ENCODE measurements around the gene AFG1L. TPM values are rescaled to one million over a fixed set of nuclear protein-coding genes. Genes with fewer than 3 reads are reported as not detected.

AFG1L gene
- total RNA-seq, 1 experiment from 2014 or later, result 7.9 TPM

DNA sequence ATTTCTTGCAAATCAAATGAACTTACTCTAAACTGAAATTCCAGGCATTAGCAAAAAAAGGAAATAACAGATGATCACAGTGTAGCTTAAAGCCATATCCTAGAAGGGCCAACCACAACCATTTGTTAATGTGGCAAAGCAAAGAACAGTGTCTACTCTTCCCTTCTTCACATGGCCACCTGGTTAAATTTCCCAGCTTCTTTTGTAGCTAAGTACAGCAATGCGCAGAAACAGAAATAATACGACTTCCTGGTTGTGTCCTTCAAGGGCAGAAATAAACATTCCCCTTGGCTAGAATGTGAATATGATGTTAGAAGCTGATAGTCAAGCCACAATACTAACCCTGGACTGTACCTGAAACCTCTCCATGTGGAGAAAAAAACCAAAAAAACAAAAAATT lies 43.6 kb upstream of the AFG1L start:
- Mint-ChIP-seq H3K4me1 (no peaks in the 10 kb centered on the region), H3K36me3 (no peaks in the 10 kb centered on the region), H3K4me3 (no peak overlapping the region), H3K9me3 (no peaks in the 10 kb centered on the region), H3K27ac (no peak overlapping the region), H3K27me3 (ENCODE audit: low read depth) (no peaks in the 10 kb centered on the region)
- ChIA-PET POLR2A (interaction anchor here (0.6 to 1.4 kb wide), 2 partner anchors 9 to 525 kb away, joined by 4 to 5 read pairs; no protein-coding TSS in a partner anchor), CTCF (interaction anchor here (0.7 to 4.3 kb wide), 11 partner anchors 10 to 307 kb away, joined by 3 to 32 read pairs (median 4); no protein-coding TSS in a partner anchor)
- no peak for TF ChIP-seq NFYB (CRISPR knock-in tag; conservative IDR thresholded peaks at IDR 0.05; ENCODE audit: low read depth)
- TF ChIP-seq NFATC4 (CRISPR knock-in tag; IDR thresholded peaks at IDR 0.05), result no peak
- no peak for TF ChIP-seq NR1H2 (CRISPR knock-in tag; IDR thresholded peaks at IDR 0.05)
- TF ChIP-seq RORB (CRISPR knock-in tag; IDR thresholded peaks at IDR 0.05), result no peak
- no peak for TF ChIP-seq TCF7 (CRISPR knock-in tag; IDR thresholded peaks at IDR 0.05; ENCODE audit: low read depth)
- TF ChIP-seq, protein P1, sequence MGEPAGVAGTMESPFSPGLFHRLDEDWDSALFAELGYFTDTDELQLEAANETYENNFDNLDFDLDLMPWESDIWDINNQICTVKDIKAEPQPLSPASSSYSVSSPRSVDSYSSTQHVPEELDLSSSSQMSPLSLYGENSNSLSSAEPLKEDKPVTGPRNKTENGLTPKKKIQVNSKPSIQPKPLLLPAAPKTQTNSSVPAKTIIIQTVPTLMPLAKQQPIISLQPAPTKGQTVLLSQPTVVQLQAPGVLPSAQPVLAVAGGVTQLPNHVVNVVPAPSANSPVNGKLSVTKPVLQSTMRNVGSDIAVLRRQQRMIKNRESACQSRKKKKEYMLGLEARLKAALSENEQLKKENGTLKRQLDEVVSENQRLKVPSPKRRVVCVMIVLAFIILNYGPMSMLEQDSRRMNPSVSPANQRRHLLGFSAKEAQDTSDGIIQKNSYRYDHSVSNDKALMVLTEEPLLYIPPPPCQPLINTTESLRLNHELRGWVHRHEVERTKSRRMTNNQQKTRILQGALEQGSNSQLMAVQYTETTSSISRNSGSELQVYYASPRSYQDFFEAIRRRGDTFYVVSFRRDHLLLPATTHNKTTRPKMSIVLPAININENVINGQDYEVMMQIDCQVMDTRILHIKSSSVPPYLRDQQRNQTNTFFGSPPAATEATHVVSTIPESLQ (CRISPR knock-in tag; IDR thresholded peaks at IDR 0.05), result no peak
- TF ChIP-seq, protein P2, sequence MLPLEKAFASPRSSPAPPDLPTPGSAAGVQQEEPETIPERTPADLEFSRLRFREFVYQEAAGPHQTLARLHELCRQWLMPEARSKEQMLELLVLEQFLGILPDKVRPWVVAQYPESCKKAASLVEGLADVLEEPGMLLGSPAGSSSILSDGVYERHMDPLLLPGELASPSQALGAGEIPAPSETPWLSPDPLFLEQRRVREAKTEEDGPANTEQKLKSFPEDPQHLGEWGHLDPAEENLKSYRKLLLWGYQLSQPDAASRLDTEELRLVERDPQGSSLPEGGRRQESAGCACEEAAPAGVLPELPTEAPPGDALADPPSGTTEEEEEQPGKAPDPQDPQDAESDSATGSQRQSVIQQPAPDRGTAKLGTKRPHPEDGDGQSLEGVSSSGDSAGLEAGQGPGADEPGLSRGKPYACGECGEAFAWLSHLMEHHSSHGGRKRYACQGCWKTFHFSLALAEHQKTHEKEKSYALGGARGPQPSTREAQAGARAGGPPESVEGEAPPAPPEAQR (CRISPR knock-in tag; IDR thresholded peaks at IDR 0.05), result no peak
- TF ChIP-seq FOXK1 (CRISPR knock-in tag; IDR thresholded peaks at IDR 0.05), result no peak
- no peak for TF ChIP-seq ATF1 (CRISPR knock-in tag; IDR thresholded peaks at IDR 0.05)
- TF ChIP-seq, protein P3, sequence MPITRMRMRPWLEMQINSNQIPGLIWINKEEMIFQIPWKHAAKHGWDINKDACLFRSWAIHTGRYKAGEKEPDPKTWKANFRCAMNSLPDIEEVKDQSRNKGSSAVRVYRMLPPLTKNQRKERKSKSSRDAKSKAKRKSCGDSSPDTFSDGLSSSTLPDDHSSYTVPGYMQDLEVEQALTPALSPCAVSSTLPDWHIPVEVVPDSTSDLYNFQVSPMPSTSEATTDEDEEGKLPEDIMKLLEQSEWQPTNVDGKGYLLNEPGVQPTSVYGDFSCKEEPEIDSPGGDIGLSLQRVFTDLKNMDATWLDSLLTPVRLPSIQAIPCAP (CRISPR knock-in tag; IDR thresholded peaks at IDR 0.05), result no peak
- TF ChIP-seq, protein P4, sequence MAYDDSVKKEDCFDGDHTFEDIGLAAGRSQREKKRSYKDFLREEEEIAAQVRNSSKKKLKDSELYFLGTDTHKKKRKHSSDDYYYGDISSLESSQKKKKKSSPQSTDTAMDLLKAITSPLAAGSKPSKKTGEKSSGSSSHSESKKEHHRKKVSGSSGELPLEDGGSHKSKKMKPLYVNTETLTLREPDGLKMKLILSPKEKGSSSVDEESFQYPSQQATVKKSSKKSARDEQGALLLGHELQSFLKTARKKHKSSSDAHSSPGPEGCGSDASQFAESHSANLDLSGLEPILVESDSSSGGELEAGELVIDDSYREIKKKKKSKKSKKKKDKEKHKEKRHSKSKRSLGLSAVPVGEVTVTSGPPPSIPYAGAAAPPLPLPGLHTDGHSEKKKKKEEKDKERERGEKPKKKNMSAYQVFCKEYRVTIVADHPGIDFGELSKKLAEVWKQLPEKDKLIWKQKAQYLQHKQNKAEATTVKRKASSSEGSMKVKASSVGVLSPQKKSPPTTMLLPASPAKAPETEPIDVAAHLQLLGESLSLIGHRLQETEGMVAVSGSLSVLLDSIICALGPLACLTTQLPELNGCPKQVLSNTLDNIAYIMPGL (CRISPR knock-in tag; IDR thresholded peaks at IDR 0.05), result no peak
- ATAC-seq, result no peak
- DNase-seq (ENCODE audit: low spot score), result no peak

DNA sequence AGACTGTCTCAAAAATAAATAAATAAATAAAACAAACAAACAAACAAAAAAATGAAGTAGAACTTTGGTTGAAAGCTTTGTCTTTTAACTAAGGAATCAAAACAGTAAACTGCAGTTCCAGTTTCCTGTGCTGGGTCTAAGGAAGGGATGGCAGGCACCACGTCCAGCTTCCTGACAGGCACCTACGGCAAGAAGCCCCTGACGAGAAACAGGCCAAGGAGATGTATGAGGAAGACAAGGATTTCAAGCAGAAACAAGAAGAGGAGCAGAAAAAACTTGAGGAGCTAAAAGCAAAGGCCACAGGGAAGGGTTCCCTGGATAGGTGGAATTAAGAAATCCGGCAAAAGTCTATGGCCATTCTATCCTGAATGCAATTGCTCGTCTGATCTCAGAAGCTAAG lies 42.8 kb upstream of the AFG1L start:
- Mint-ChIP-seq H3K9me3 (no peaks in the 10 kb centered on the region), H3K4me1 (no peaks in the 10 kb centered on the region), H3K36me3 (no peaks in the 10 kb centered on the region), H3K4me3 (no peak overlapping the region), H3K27me3 (ENCODE audit: low read depth) (no peaks in the 10 kb centered on the region), H3K27ac (no peak overlapping the region)
- ATAC-seq, result no peak
- DNase-seq (ENCODE audit: low spot score), result no peak
- TF ChIP-seq TEAD4 (CRISPR knock-in tag; IDR thresholded peaks at IDR 0.05) (no peak), SMAD3 (CRISPR knock-in tag; IDR thresholded peaks at IDR 0.05; ENCODE audit: borderline replicate concordance) (no peak)
- TF ChIP-seq, protein P5, sequence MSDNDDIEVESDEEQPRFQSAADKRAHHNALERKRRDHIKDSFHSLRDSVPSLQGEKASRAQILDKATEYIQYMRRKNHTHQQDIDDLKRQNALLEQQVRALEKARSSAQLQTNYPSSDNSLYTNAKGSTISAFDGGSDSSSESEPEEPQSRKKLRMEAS (CRISPR knock-in tag; IDR thresholded peaks at IDR 0.05), result no peak
- TF ChIP-seq, protein P6, sequence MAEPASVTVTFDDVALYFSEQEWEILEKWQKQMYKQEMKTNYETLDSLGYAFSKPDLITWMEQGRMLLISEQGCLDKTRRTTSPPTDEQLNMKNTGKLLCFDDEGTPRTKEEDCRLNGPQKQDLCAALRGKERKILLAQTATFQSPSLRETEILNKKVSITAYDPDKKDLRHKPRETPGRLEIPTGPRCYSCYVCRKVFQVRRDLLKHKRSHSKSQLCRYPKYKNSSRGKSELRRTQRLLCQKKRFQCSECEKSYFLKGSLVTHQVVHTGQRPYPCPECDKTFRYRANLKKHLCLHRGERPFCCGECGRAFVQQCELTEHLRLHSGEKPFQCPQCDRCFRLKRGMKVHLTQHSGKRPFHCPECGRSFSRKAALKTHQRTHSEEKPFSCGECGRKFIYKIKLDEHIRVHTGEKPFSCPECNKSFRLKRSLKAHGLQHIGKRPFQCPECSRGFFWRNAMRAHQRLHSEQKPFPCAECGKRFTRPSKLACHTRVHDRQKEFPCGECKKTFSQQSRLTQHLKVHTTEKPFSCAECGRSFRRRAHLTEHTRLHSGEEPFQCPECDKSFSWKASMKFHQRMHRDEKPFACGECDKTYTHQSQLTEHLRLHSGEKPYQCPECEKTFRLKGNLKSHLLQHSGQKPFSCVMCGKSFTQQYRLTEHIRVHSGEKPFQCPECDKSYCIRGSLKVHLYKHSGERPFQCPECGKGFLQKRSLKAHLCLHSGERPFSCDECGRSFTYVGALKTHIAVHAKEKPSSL (CRISPR knock-in tag; conservative IDR thresholded peaks at IDR 0.05), result no peak
- ChIA-PET POLR2A (interaction anchor here (0.5 to 1.4 kb wide), 2 partner anchors 8 to 211 kb away, joined by 4 read pairs; no protein-coding TSS in a partner anchor), CTCF (interaction anchor here (1.2 to 4.3 kb wide), 3 partner anchors 76 to 246 kb away, joined by 3 to 32 read pairs (median 8); no protein-coding TSS in a partner anchor)
